Lung (tissue), 12 donors: ENCODE data around the gene PRKG2. TPM values are rescaled to one million over a fixed set of nuclear protein-coding genes. Genes with fewer than 3 reads are reported as not detected.

Experiments used
- ATAC-seq: fragments of 200-7000 bp; cut with Tn5 transposase; one replicate; pipeline ENCODE4 v1.9.1; 2020; ENCODE audit warnings: moderate number of reproducible peaks; ENCODE audit not compliant: insufficient read depth, low FRiP score
- DNase-seq, 3 donors: peaks; one replicate each; pipeline ENCODE4 v3.0.0-alpha.2; 2013 to 2017
- H3K27ac ChIP-seq, 2 donors: one replicate each; pipeline ENCODE4 v1.5.1; 2013; ENCODE audit warnings: mild to moderate bottlenecking in 2 of 2, moderate library complexity in 2 of 2, control low read depth in 1 of 2, inconsistent platforms in 1 of 2, low read depth in 1 of 2, low read length in 1 of 2
- H3K27me3 ChIP-seq, 3 donors: one replicate each; pipeline ENCODE4 v1.5.1; 2013; ENCODE audit warnings: low read length in 2 of 3; ENCODE audit not compliant: control insufficient read depth in 3 of 3, insufficient read depth in 3 of 3
- H3K36me3 ChIP-seq, 4 donors: one replicate each; pipeline ENCODE4 v1.5.1; 2013; ENCODE audit warnings: low read length in 4 of 4, mild to moderate bottlenecking in 1 of 4, moderate library complexity in 1 of 4; ENCODE audit not compliant: control insufficient read depth in 4 of 4, insufficient read depth in 4 of 4
- H3K4me1 ChIP-seq, 5 donors: one replicate each; pipeline ENCODE4 v1.5.1; 2013; ENCODE audit warnings: low read length in 5 of 5, mild to moderate bottlenecking in 2 of 5, moderate library complexity in 1 of 5; ENCODE audit not compliant: control insufficient read depth in 5 of 5, insufficient read depth in 5 of 5
- H3K4me3 ChIP-seq: one replicate; pipeline ENCODE4 v1.5.1; 2013; ENCODE audit warnings: mild to moderate bottlenecking, control low read depth, moderate library complexity
- H3K9ac ChIP-seq, 2 donors: one replicate each; pipeline ENCODE4 v1.5.1; 2013; ENCODE audit warnings: low read length in 2 of 2, control low read depth in 1 of 2; ENCODE audit not compliant: insufficient read depth in 1 of 2
- H3K9me3 ChIP-seq, 4 donors: one replicate each; pipeline ENCODE4 v1.5.1; 2013; ENCODE audit warnings: low read length in 3 of 4, mild to moderate bottlenecking in 1 of 4, moderate library complexity in 1 of 4; ENCODE audit not compliant: control insufficient read depth in 4 of 4, insufficient read depth in 3 of 4
- CTCF ChIP-seq: IDR thresholded peaks from 2 replicates; pipeline ENCODE4 v1.5.1; 2012; ENCODE audit warnings: mild to moderate bottlenecking; ENCODE audit errors: control extremely low read depth, extremely low read depth
- WGBS, 2 donors: extraction: QIAGEN DNeasy Blood & Tissue Kit; methylation state at CpG; one replicate each; pipeline ENCODE4 v1.1.7; 2013; 5-methylcytosine and 5-hydroxymethylcytosine counted together
- polyA plus RNA-seq, 2 donors: library from polyadenylated mRNA; stranded (reverse); fragments of 200-250 nt; gene quantifications; one replicate each; pipeline ENCODE4 v1.2.1, GENCODE V29; 2013
- total RNA-seq, 2 donors: library from RNA; depleted of rRNA in 1 of 2; stranded (reverse); fragments of >200 nt in 1 of 2; gene quantifications; one replicate each; pipeline ENCODE4 v1.2.1, GENCODE V29; 2014 to 2021
- donor health status: control.
- donor health status: control.
- donor health status: Bipolar disorder and iron deficiency.
- donor health status: healthy.
- donor health status: DM: yes; HTN: yes; CAD: no.

PRKG2 gene
- total and polyA plus RNA-seq, 4 donors: 0.06 to 4.2 (median 2.7) TPM

- Histone ChIP-seq H3K9me3 (no peaks in the 10 kb centered on the region), H3K9ac (no peak overlapping the region), H3K27me3 (no peaks in the 10 kb centered on the region), H3K4me1 (peaks cover 0 to 2% (median 0%) of the 10 kb centered on the region in 5 donors), H3K27ac (no peak overlapping the region), H3K4me3 (no peak overlapping the region), H3K36me3 (no peaks in the 10 kb centered on the region)
- no peak for DNase-seq
- WGBS, 2 donors: 58 to 80% methylated on average over 8 of the region's 8 CpGs
- TF ChIP-seq CTCF: no peak
- peak; percentile 61 for ATAC-seq
Observed at GRCh38 chr4:81256059-81256970, 41.3 kb upstream of the PRKG2 start.

DNA sequence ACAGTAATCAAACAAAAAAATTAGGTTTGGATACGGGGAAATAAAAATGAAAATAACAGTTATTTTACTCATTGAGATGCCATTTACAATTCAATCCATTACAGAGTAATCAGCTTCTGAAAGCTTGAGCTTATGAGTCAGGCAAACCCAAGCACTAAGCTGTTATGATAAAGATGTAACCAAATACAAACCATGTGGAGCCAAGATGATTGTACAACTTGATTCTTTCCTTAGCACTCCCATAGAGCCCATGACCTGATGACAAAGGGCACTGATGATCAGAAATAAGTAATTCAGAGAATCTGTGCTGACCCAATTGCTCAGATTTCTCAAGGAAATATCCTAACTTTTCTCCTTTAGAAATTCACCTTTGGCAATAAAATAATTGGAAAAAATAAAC, 40.5 kb upstream of the PRKG2 start:
- ATAC-seq (no peak), DNase-seq (no peak)
- H3K27me3 ChIP-seq: no peaks in the 10 kb centered on the region
- 80 to 87% methylated on average over 1 of the region's 1 CpG for WGBS, 2 donors
- no peak overlapping the region for H3K4me3 ChIP-seq
- no peak overlapping the region for H3K27ac ChIP-seq
- no peaks in the 10 kb centered on the region for H3K9me3 ChIP-seq
- TF ChIP-seq CTCF: no peak
- peaks cover 0 to 2% (median 0%) of the 10 kb centered on the region in 5 donors for H3K4me1 ChIP-seq
- H3K9ac ChIP-seq: no peak overlapping the region
- no peaks in the 10 kb centered on the region for H3K36me3 ChIP-seq

GRCh38 chr4:81250430-81250829, 35.4 kb upstream of the PRKG2 start:
- Histone ChIP-seq H3K4me3 (no peak overlapping the region), H3K9ac (no peak overlapping the region), H3K27me3 (no peaks in the 10 kb centered on the region), H3K27ac (no peak overlapping the region), H3K4me1 (no peaks in the 10 kb centered on the region), H3K36me3 (no peaks in the 10 kb centered on the region), H3K9me3 (no peaks in the 10 kb centered on the region)
- TF ChIP-seq CTCF: no peak
- DNase-seq: no peak
- ATAC-seq: no peak
- WGBS, 2 donors: 86 to 88% methylated on average over 1 of the region's 1 CpG
